GM10266 (cell line): ENCODE results near the gene OLIG1.

Experiments
- DNase-seq: peaks from one replicate; pipeline ENCODE4 v3.0.0; 2012; ENCODE audit errors: extremely low spot score
- TF ChIP-seq, protein P1 (sequence below): IDR thresholded peaks from 2 replicates; pipeline ENCODE4 v1.5.1; 2012; ENCODE audit warnings: mild to moderate bottlenecking, low read depth; ENCODE audit not compliant: control insufficient read depth, insufficient read depth; ENCODE audit errors: missing control alignments

Gene OLIG1

DNA sequence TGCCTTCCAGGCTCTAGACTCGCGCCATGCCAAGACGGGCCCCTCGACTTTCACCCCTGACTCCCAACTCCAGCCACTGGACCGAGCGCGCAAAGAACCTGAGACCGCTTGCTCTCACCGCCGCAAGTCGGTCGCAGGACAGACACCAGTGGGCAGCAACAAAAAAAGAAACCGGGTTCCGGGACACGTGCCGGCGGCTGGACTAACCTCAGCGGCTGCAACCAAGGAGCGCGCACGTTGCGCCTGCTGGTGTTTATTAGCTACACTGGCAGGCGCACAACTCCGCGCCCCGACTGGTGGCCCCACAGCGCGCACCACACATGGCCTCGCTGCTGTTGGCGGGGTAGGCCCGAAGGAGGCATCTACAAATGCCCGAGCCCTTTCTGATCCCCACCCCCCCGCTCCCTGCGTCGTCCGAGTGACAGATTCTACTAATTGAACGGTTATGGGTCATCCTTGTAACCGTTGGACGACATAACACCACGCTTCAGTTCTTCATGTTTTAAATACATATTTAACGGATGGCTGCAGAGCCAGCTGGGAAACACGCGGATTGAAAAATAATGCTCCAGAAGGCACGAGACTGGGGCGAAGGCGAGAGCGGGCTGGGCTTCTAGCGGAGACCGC lies 46.3 kb upstream of the OLIG1 start:
- TF ChIP-seq, protein P1, sequence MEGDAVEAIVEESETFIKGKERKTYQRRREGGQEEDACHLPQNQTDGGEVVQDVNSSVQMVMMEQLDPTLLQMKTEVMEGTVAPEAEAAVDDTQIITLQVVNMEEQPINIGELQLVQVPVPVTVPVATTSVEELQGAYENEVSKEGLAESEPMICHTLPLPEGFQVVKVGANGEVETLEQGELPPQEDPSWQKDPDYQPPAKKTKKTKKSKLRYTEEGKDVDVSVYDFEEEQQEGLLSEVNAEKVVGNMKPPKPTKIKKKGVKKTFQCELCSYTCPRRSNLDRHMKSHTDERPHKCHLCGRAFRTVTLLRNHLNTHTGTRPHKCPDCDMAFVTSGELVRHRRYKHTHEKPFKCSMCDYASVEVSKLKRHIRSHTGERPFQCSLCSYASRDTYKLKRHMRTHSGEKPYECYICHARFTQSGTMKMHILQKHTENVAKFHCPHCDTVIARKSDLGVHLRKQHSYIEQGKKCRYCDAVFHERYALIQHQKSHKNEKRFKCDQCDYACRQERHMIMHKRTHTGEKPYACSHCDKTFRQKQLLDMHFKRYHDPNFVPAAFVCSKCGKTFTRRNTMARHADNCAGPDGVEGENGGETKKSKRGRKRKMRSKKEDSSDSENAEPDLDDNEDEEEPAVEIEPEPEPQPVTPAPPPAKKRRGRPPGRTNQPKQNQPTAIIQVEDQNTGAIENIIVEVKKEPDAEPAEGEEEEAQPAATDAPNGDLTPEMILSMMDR: no peak
- DNase-seq: no peak

DNA sequence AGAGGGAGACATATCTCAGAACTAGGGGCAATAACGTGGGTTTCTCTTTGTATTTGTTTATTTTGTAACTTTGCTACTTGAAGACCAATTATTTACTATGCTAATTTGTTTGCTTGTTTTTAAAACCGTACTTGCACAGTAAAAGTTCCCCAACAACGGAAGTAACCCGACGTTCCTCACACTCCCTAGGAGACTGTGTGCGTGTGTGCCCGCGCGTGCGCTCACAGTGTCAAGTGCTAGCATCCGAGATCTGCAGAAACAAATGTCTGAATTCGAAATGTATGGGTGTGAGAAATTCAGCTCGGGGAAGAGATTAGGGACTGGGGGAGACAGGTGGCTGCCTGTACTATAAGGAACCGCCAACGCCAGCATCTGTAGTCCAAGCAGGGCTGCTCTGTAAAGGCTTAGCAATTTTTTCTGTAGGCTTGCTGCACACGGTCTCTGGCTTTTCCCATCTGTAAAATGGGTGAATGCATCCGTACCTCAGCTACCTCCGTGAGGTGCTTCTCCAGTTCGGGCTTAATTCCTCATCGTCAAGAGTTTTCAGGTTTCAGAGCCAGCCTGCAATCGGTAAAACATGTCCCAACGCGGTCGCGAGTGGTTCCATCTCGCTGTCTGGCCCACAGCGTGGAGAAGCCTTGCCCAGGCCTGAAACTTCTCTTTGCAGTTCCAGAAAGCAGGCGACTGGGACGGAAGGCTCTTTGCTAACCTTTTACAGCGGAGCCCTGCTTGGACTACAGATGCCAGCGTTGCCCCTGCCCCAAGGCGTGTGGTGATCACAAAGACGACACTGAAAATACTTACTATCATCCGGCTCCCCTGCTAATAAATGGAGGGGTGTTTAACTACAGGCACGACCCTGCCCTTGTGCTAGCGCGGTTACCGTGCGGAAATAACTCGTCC lies 45.5 kb upstream of the OLIG1 start:
- peak; percentile 34 for DNase-seq
- TF ChIP-seq, protein P1: no peak

DNA sequence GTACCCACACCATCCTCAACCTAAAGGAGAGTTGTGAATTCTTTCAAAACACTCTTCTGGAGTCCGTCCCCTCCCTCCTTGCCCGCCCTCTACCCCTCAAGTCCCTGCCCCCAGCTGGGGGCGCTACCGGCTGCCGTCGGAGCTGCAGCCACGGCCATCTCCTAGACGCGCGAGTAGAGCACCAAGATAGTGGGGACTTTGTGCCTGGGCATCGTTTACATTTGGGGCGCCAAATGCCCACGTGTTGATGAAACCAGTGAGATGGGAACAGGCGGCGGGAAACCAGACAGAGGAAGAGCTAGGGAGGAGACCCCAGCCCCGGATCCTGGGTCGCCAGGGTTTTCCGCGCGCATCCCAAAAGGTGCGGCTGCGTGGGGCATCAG lies 44.8 kb upstream of the OLIG1 start:
- no peak for DNase-seq
- TF ChIP-seq, protein P1: no peak

DNA sequence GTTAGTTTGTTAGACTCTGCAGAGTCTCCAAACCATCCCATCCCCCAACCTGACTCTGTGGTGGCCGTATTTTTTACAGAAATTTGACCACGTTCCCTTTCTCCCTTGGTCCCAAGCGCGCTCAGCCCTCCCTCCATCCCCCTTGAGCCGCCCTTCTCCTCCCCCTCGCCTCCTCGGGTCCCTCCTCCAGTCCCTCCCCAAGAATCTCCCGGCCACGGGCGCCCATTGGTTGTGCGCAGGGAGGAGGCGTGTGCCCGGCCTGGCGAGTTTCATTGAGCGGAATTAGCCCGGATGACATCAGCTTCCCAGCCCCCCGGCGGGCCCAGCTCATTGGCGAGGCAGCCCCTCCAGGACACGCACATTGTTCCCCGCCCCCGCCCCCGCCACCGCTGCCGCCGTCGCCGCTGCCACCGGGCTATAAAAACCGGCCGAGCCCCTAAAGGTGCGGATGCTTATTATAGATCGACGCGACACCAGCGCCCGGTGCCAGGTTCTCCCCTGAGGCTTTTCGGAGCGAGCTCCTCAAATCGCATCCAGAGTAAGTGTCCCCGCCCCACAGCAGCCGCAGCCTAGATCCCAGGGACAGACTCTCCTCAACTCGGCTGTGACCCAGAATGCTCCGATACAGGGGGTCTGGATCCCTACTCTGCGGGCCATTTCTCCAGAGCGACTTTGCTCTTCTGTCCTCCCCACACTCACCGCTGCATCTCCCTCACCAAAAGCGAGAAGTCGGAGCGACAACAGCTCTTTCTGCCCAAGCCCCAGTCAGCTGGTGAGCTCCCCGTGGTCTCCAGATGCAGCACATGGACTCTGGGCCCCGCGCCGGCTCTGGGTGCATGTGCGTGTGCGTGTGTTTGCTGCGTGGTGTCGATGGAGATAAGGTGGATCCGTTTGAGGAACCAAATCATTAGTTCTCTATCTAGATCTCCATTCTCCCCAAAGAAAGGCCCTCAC lies 44.2 kb upstream of the OLIG1 start, which contains the start of gene OLIG2:
Gene OLIG2 (plus strand): TSS at position 447 of the 954 bp plus-strand sequence. CDS start 928 bp downstream, outside the sequence.
- TF ChIP-seq, protein P1: no peak
- peak; percentile 49 for DNase-seq

DNA sequence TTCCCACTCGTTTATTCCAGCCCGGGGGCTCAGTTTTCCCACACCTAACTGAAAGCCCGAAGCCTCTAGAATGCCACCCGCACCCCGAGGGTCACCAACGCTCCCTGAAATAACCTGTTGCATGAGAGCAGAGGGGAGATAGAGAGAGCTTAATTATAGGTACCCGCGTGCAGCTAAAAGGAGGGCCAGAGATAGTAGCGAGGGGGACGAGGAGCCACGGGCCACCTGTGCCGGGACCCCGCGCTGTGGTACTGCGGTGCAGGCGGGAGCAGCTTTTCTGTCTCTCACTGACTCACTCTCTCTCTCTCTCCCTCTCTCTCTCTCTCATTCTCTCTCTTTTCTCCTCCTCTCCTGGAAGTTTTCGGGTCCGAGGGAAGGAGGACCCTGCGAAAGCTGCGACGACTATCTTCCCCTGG lies 43.5 kb upstream of the OLIG1 start:
- TF ChIP-seq, protein P1: no peak
- DNase-seq: peak; percentile 53

DNA sequence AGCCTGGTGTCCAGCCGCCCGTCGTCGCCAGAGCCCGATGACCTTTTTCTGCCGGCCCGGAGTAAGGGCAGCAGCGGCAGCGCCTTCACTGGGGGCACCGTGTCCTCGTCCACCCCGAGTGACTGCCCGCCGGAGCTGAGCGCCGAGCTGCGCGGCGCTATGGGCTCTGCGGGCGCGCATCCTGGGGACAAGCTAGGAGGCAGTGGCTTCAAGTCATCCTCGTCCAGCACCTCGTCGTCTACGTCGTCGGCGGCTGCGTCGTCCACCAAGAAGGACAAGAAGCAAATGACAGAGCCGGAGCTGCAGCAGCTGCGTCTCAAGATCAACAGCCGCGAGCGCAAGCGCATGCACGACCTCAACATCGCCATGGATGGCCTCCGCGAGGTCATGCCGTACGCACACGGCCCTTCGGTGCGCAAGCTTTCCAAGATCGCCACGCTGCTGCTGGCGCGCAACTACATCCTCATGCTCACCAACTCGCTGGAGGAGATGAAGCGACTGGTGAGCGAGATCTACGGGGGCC lies 43.0 kb upstream of the OLIG1 start:
- peak; percentile 50 for DNase-seq
- TF ChIP-seq, protein P1: no peak
